Mesenchymal stem cell (in vitro differentiated cells and primary cell): Measurements from ENCODE around the gene ZFYVE27.

ENCODE experiments used
- DNase-seq: peaks from one replicate; pipeline ENCODE4 v3.0.0-alpha.2; 2013
- H2AFZ ChIP-seq: one replicate; pipeline ENCODE4 v1.6.1; 2013; ENCODE audit warnings: low read depth, mild to moderate bottlenecking, control low read depth, inconsistent platforms, low read length, moderate library complexity
- H2AK5ac ChIP-seq: 2 replicates; pipeline ENCODE4 v1.6.1; 2013; ENCODE audit warnings: low read length, moderate library complexity, mild to moderate bottlenecking, inconsistent platforms; ENCODE audit not compliant: severe bottlenecking
- H2BK120ac ChIP-seq: one replicate; pipeline ENCODE4 v1.6.1; 2013; ENCODE audit warnings: low read depth, mild to moderate bottlenecking, inconsistent platforms, low read length, moderate library complexity
- H2BK12ac ChIP-seq, 2 experiments: one replicate each; pipeline ENCODE4 v1.6.1; 2013; ENCODE audit warnings: inconsistent platforms in 2 of 2, low read length in 2 of 2, mild to moderate bottlenecking in 2 of 2, moderate library complexity in 2 of 2, control low read depth in 1 of 2
- H2BK15ac ChIP-seq: one replicate; pipeline ENCODE4 v1.6.1; 2013; ENCODE audit warnings: mild to moderate bottlenecking, low read depth, inconsistent platforms; ENCODE audit not compliant: poor library complexity, severe bottlenecking
- H2BK5ac ChIP-seq: 2 replicates; pipeline ENCODE4 v1.6.1; 2013; ENCODE audit warnings: low read depth, mild to moderate bottlenecking, low read length, control low read depth, inconsistent platforms; ENCODE audit not compliant: poor library complexity, severe bottlenecking
- H3K14ac ChIP-seq, 2 experiments: one replicate each; pipeline ENCODE4 v1.6.1; 2013; ENCODE audit warnings: inconsistent platforms in 2 of 2, low read length in 2 of 2, control low read depth in 1 of 2, mild to moderate bottlenecking in 1 of 2, moderate library complexity in 1 of 2
- H3K18ac ChIP-seq, 2 experiments: one replicate each; pipeline ENCODE4 v1.6.1; 2013; ENCODE audit warnings: inconsistent platforms in 2 of 2, low read length in 2 of 2, control low read depth in 1 of 2, low read depth in 1 of 2, mild to moderate bottlenecking in 1 of 2
- H3K23ac ChIP-seq, 2 experiments: one replicate each; pipeline ENCODE4 v1.6.1; 2013; ENCODE audit warnings: inconsistent platforms in 2 of 2, low read length in 2 of 2, mild to moderate bottlenecking in 2 of 2, moderate library complexity in 2 of 2, control low read depth in 1 of 2
- H3K27ac ChIP-seq: 2 replicates; pipeline ENCODE4 v1.5.1; 2013; ENCODE audit warnings: mild to moderate bottlenecking, moderate library complexity, low read length, control low read depth, inconsistent platforms; ENCODE audit not compliant: poor library complexity, severe bottlenecking
- H3K27me3 ChIP-seq, 2 experiments: 2 replicates each; pipeline versions ENCODE4 v1.6.1 to v1.7.0; 2013; ENCODE audit warnings: low read length in 2 of 2, mild to moderate bottlenecking in 2 of 2, moderate library complexity in 2 of 2, control low read depth in 1 of 2, inconsistent platforms in 1 of 2; ENCODE audit not compliant: control insufficient read depth in 1 of 2, insufficient read depth in 1 of 2
- H3K36me3 ChIP-seq, 2 experiments: 2 replicates each; pipeline versions ENCODE4 v1.6.1 to v1.7.0; 2013; ENCODE audit warnings: low read length in 2 of 2, control low read depth in 1 of 2, inconsistent platforms in 1 of 2, low read depth in 1 of 2, mild to moderate bottlenecking in 1 of 2; ENCODE audit not compliant: insufficient read depth in 2 of 2, control insufficient read depth in 1 of 2
- H3K4ac ChIP-seq, 2 experiments: one replicate each; pipeline ENCODE4 v1.6.1; 2013; ENCODE audit warnings: inconsistent platforms in 2 of 2, low read length in 2 of 2, mild to moderate bottlenecking in 2 of 2, moderate library complexity in 2 of 2, control low read depth in 1 of 2, low read depth in 1 of 2
- H3K4me1 ChIP-seq: 2 replicates; pipeline ENCODE4 v1.6.1; 2013; ENCODE audit warnings: low read depth, low read length, control low read depth; ENCODE audit not compliant: control insufficient read depth, insufficient read depth
- H3K4me2 ChIP-seq: 2 replicates; pipeline ENCODE4 v1.6.1; 2013; ENCODE audit warnings: low read length, mild to moderate bottlenecking, inconsistent platforms; ENCODE audit not compliant: poor library complexity, severe bottlenecking
- H3K4me3 ChIP-seq, 2 experiments: 2 replicates each; pipeline versions ENCODE4 v1.5.1 to v1.7.0; 2013; ENCODE audit warnings: low read length in 2 of 2, mild to moderate bottlenecking in 2 of 2, control low read depth in 1 of 2, low read depth in 1 of 2; ENCODE audit not compliant: insufficient read depth in 1 of 2
- H3K79me1 ChIP-seq: replicated peaks from 2 replicates; pipeline ENCODE4 v1.6.1; 2013; ENCODE audit warnings: mild to moderate bottlenecking, control low read depth, low read length, inconsistent platforms; ENCODE audit not compliant: poor library complexity, severe bottlenecking
- H3K9ac ChIP-seq: 2 replicates; pipeline ENCODE4 v1.7.0; 2013; ENCODE audit warnings: mild to moderate bottlenecking, low read length, moderate library complexity
- H3K9me3 ChIP-seq: 2 replicates; pipeline ENCODE4 v1.7.0; 2013; ENCODE audit warnings: mild to moderate bottlenecking, low read length; ENCODE audit not compliant: control insufficient read depth
- H4K8ac ChIP-seq: one replicate; pipeline ENCODE4 v1.6.1; 2013; ENCODE audit warnings: inconsistent platforms, mild to moderate bottlenecking, low read length, moderate library complexity
- H4K91ac ChIP-seq: one replicate; pipeline ENCODE4 v1.6.1; 2013; ENCODE audit warnings: mild to moderate bottlenecking, low read length, inconsistent platforms
- WGBS: methylation state at CpG from one replicate; pipeline ENCODE4 v1.1.7; 2013; ENCODE audit warnings: mixed read lengths; 5-methylcytosine and 5-hydroxymethylcytosine counted together

The ZFYVE27 gene

GRCh38 chr10:97740613-97741012, 3.7 kb downstream of the ZFYVE27 start:
- Histone ChIP-seq H3K4ac (no peak overlapping the region), H3K27ac (no peak overlapping the region), H3K23ac (no peak overlapping the region), H3K18ac (no peak overlapping the region), H3K36me3 (peaks cover 21 to 68% of the 10 kb centered on the region in 2 experiments), H2AK5ac (no peak overlapping the region), H2BK12ac (no peak overlapping the region), H3K4me3 (no peak overlapping the region), H3K79me1 (peaks cover 28% of the 10 kb centered on the region), H2BK5ac (no peak overlapping the region), H2AFZ (no peak overlapping the region), H2BK120ac (no peak overlapping the region), H3K9me3 (no peaks in the 10 kb centered on the region), H3K27me3 (no peaks in the 10 kb centered on the region), H3K4me2 (no peak overlapping the region), H4K91ac (no peak overlapping the region), H2BK15ac (no peak overlapping the region), H3K9ac (peak overlapping the region; percentile 26), H3K4me1 (peaks cover 18% of the 10 kb centered on the region), H4K8ac (no peak overlapping the region), H3K14ac (no peak overlapping the region)
- no peak for DNase-seq
- 88% methylated on average over 2 of the region's 2 CpGs for WGBS

GRCh38 chr10:97743169-97743943, 6.4 kb downstream of the ZFYVE27 start:
- Histone ChIP-seq H3K4me1 (peaks cover 10% of the 10 kb centered on the region), H3K18ac (no peak overlapping the region), H3K9me3 (no peaks in the 10 kb centered on the region), H3K79me1 (peaks cover 33% of the 10 kb centered on the region), H3K9ac (no peak overlapping the region), H3K4me3 (no peak overlapping the region), H2BK120ac (no peak overlapping the region), H3K27ac (no peak overlapping the region), H3K23ac (no peak overlapping the region), H3K14ac (no peak overlapping the region), H3K4ac (no peak overlapping the region), H2AK5ac (no peak overlapping the region), H2AFZ (no peak overlapping the region), H3K27me3 (no peaks in the 10 kb centered on the region), H3K36me3 (peaks cover 27 to 93% of the 10 kb centered on the region in 2 experiments), H2BK15ac (no peak overlapping the region), H4K91ac (no peak overlapping the region), H2BK12ac (no peak overlapping the region), H2BK5ac (no peak overlapping the region), H4K8ac (no peak overlapping the region), H3K4me2 (no peak overlapping the region)
- DNase-seq, result no peak
- 95% methylated on average over 10 of the region's 10 CpGs for WGBS

DNA sequence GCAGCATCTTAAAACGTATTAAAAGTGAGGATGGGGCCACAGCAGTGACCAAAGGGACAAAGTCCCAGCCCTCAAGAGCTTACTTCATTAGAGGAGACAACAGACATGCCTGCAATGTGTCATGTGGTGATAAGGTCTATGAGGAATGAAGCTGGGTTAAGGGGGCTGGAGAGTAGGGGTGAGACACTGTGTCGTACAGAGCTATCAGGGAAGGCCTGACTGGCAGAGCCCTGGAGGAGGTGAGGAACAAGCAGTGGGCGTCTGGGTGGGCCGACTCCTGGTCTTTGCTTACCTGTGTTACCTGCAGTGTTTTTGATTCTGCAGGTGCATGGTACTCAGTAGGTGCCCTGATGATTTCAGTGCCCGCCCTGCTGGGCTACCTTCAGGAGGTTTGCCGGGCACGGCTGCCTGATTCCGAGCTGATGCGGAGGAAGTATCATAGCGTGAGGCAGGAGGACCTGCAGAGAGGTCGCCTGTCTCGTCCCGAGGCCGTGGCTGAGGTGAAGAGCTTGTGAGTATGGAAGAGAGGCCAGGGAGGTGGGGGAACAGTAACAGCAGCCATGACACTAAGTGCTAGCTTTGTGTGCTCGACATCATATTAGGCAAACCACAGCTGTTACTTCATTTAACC, 7.6 kb downstream of the ZFYVE27 start:
- Histone ChIP-seq H3K9me3 (no peaks in the 10 kb centered on the region), H2BK12ac (no peak overlapping the region), H2BK5ac (no peak overlapping the region), H2BK15ac (no peak overlapping the region), H3K14ac (no peak overlapping the region), H3K27me3 (no peaks in the 10 kb centered on the region), H2AFZ (no peak overlapping the region), H3K9ac (no peak overlapping the region), H3K27ac (no peak overlapping the region), H2AK5ac (no peak overlapping the region), H4K91ac (no peak overlapping the region), H3K4me2 (no peak overlapping the region), H3K36me3 (peaks cover 30 to 93% of the 10 kb centered on the region in 2 experiments), H3K4ac (no peak overlapping the region), H3K23ac (no peak overlapping the region), H3K79me1 (peaks cover 33% of the 10 kb centered on the region), H3K4me3 (no peak overlapping the region), H3K18ac (no peak overlapping the region), H3K4me1 (peaks cover 6% of the 10 kb centered on the region), H2BK120ac (no peak overlapping the region), H4K8ac (no peak overlapping the region)
- WGBS, result 94% methylated on average over 14 of the region's 15 CpGs
- DNase-seq, result no peak

DNA sequence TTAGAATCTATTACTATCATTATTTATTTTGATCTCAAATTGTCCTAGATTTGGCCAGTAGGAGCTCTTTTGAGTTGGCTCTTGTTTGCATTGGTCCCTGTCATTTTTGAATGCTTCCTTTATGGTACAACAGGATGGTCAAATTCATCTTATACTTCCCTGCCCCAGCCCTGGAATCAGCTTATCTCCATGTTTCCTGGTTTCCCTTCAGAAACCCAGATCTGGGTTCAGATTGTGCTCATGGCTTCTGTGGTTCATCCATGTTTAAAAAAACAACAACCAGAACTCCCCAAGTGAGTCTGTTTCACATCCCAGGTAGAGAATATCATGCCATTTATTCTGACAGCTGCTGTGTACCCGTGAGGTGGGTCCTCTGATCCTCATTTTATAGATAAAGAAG, 10.6 kb downstream of the ZFYVE27 start:
- Histone ChIP-seq H2AK5ac (no peak overlapping the region), H4K8ac (no peak overlapping the region)
- 100% methylated on average over 1 of the region's 1 CpG for WGBS

More for the DNA sequence above, 10.6 kb downstream of the ZFYVE27 start:
- no peak for DNase-seq
- Histone ChIP-seq H3K27me3 (no peaks in the 10 kb centered on the region), H3K79me1 (peaks cover 36% of the 10 kb centered on the region), H3K23ac (no peak overlapping the region), H4K91ac (no peak overlapping the region), H3K9me3 (no peaks in the 10 kb centered on the region), H2BK12ac (no peak overlapping the region), H3K4me2 (no peak overlapping the region), H2BK15ac (no peak overlapping the region), H3K4me3 (no peak overlapping the region), H3K36me3 (peaks cover 55 to 98% of the 10 kb centered on the region in 2 experiments), H3K27ac (no peak overlapping the region), H2AFZ (no peak overlapping the region), H3K9ac (no peak overlapping the region), H2BK5ac (no peak overlapping the region), H2BK120ac (no peak overlapping the region), H3K18ac (no peak overlapping the region), H3K14ac (no peak overlapping the region), H3K4me1 (peaks cover 6% of the 10 kb centered on the region), H3K4ac (no peak overlapping the region)
